Osteoblast (primary cell): ENCODE measurements around the gene VEGFA. TPM values are rescaled to one million over a fixed set of nuclear protein-coding genes. Genes with fewer than 3 reads are reported as not detected.
A peak's percentile ranks its signal among the peaks of the same experiment; 100 is the strongest.

Experiments used
- DNase-seq: peaks from one replicate; pipeline ENCODE4 v3.0.0; 2011; ENCODE audit warnings: low spot score, mixed read lengths; ENCODE audit not compliant: insufficient read length; ENCODE audit errors: missing footprints
- H2AFZ ChIP-seq: 2 replicates; pipeline ENCODE4 v1.6.0; 2011; ENCODE audit warnings: mild to moderate bottlenecking, low read length
- H3K27ac ChIP-seq: 2 replicates; pipeline ENCODE4 v1.5.1; 2011; ENCODE audit warnings: mild to moderate bottlenecking, low read depth, low read length, moderate library complexity
- H3K27me3 ChIP-seq: 2 replicates; pipeline ENCODE4 v1.6.0; 2012; ENCODE audit warnings: mild to moderate bottlenecking, control low read depth, inconsistent platforms, low read length, moderate library complexity; ENCODE audit not compliant: insufficient read depth
- H3K36me3 ChIP-seq: 2 replicates; pipeline ENCODE4 v1.5.1; 2011; ENCODE audit warnings: mild to moderate bottlenecking, low read length, control low read depth, moderate library complexity; ENCODE audit not compliant: insufficient read depth
- H3K4me1 ChIP-seq: 2 replicates; pipeline ENCODE4 v1.5.1; 2011; ENCODE audit warnings: mild to moderate bottlenecking, low read length, control low read depth, moderate library complexity; ENCODE audit not compliant: insufficient read depth
- H3K4me2 ChIP-seq: 2 replicates; pipeline ENCODE4 v1.6.0; 2011; ENCODE audit warnings: mild to moderate bottlenecking, low read length; ENCODE audit not compliant: insufficient read depth
- H3K4me3 ChIP-seq: fragments of 200-600 bp; sonication (generic); 3 replicates; pipeline ENCODE4 v1.5.1; 2012; ENCODE audit warnings: mild to moderate bottlenecking, low read length, inconsistent platforms; ENCODE audit not compliant: insufficient read depth
- H3K79me2 ChIP-seq: 2 replicates; pipeline ENCODE4 v1.6.0; 2012; ENCODE audit warnings: mild to moderate bottlenecking, low read length, control low read depth, inconsistent platforms; ENCODE audit not compliant: insufficient read depth
- H3K9me3 ChIP-seq: 2 replicates; pipeline ENCODE4 v1.5.1; 2011; ENCODE audit warnings: low read depth, low read length, control low read depth
- H4K20me1 ChIP-seq: 2 replicates; pipeline ENCODE4 v1.6.0; 2012; ENCODE audit warnings: mild to moderate bottlenecking, low read length, control low read depth; ENCODE audit not compliant: insufficient read depth
- CTCF ChIP-seq: IDR thresholded peaks from 2 replicates; pipeline ENCODE4 v1.5.1; 2011; ENCODE audit warnings: mild to moderate bottlenecking, low read depth, low read length, moderate library complexity; ENCODE audit errors: extremely low read depth
- total RNA-seq: library from RNA; depleted of rRNA; stranded (reverse); fragments of >200 nt; gene quantifications from 2 replicates; pipeline ENCODE4 v1.2.3, GENCODE V29; 2012

The VEGFA gene
- total RNA-seq, 1 donor = 193 TPM

- Histone ChIP-seq H3K9me3 (no peaks in the 10 kb centered on the region), H3K36me3 (peaks cover 7% of the 10 kb centered on the region), H3K79me2 (peaks cover 28% of the 10 kb centered on the region), H3K27me3 (no peaks in the 10 kb centered on the region), H3K27ac (peak overlapping the region; percentile 79), H4K20me1 (peaks cover 16% of the 10 kb centered on the region), H2AFZ (no peak overlapping the region), H3K4me3 (no peak overlapping the region), H3K4me2 (peak overlapping the region; percentile 34), H3K4me1 (peaks cover 31% of the 10 kb centered on the region)
- peak; percentile 79 for DNase-seq
- no peak for TF ChIP-seq CTCF
These were observed 2.2 kb upstream of the VEGFA start for GRCh38 chr6:43767553-43768505.

- Histone ChIP-seq H3K27me3 (no peaks in the 10 kb centered on the region), H3K4me1 (peaks cover 31% of the 10 kb centered on the region), H2AFZ (no peak overlapping the region), H3K9me3 (no peaks in the 10 kb centered on the region), H3K27ac (peak overlapping the region; percentile 79), H3K36me3 (peaks cover 7% of the 10 kb centered on the region), H4K20me1 (peaks cover 22% of the 10 kb centered on the region), H3K4me3 (no peak overlapping the region), H3K4me2 (peak overlapping the region; percentile 34), H3K79me2 (peaks cover 34% of the 10 kb centered on the region)
- no peak for TF ChIP-seq CTCF
- DNase-seq = peak; percentile 51
These were observed 1.5 kb upstream of the VEGFA start for GRCh38 chr6:43768506-43768860.

- Histone ChIP-seq H2AFZ (no peak overlapping the region), H3K4me3 (peak overlapping the region; percentile 97), H3K27ac (peak overlapping the region; percentile 79), H3K27me3 (no peaks in the 10 kb centered on the region), H3K36me3 (peaks cover 7% of the 10 kb centered on the region), H3K9me3 (no peaks in the 10 kb centered on the region), H4K20me1 (peaks cover 28% of the 10 kb centered on the region), H3K79me2 (peaks cover 40% of the 10 kb centered on the region), H3K4me2 (peak overlapping the region; percentile 78), H3K4me1 (peaks cover 31% of the 10 kb centered on the region)
- TF ChIP-seq CTCF = no peak
- DNase-seq = peak; percentile 97
These were observed 957 bp upstream of the VEGFA start for GRCh38 chr6:43768983-43769525.
